H1 (cell line): Measurements from ENCODE around the gene RHBDD2. TPM values are rescaled to one million over a fixed set of nuclear protein-coding genes. Genes with fewer than 3 reads are reported as not detected.
A peak's percentile ranks its signal among the peaks of the same experiment; 100 is the strongest.

Source experiments
- CTCF ChIA-PET: fragments of 300-600 bp; sonication (Branson Sonifier 250); formaldehyde crosslinking; loops from one replicate; lab custom pipeline; 2021; ENCODE audit not compliant: partially characterized antibody; lab: Charles Lee
- POLR2A ChIA-PET: fragments of 300-600 bp; sonication (Branson Sonifier 250); formaldehyde crosslinking; loops from one replicate; lab custom pipeline; 2021; ENCODE audit warnings: inconsistent platforms; ENCODE audit not compliant: partially characterized antibody; lab: Charles Lee
- DNase-seq, 2 experiments: peaks; one replicate each; pipeline versions ENCODE4 v3.0.0 to v3.0.0-alpha.2; 2010 to 2022; ENCODE audit warnings: low spot score in 2 of 2, low read depth in 1 of 2, mixed read lengths in 1 of 2
- FAIRE-seq: peaks from 2 replicates; lab custom pipeline; 2011; peaks lifted over from hg19 to GRCh38; lab: Jason Lieb, UNC
- H2AFZ ChIP-seq: 2 replicates; pipeline ENCODE4 v1.8.1; 2012; ENCODE audit warnings: low read length, inconsistent platforms
- H2AK5ac ChIP-seq: 2 replicates; pipeline ENCODE4 v1.6.1; 2013; ENCODE audit warnings: low read depth, low read length
- H2BK120ac ChIP-seq: replicated peaks from 2 replicates; pipeline ENCODE3; 2013; ENCODE audit warnings: low read depth, low read length, inconsistent platforms
- H2BK12ac ChIP-seq: 2 replicates; pipeline ENCODE4 v1.6.1; 2013; ENCODE audit warnings: low read depth, low read length
- H2BK15ac ChIP-seq: 2 replicates; pipeline ENCODE4 v1.6.1; 2013; ENCODE audit warnings: low read length
- H2BK20ac ChIP-seq: 2 replicates; pipeline ENCODE4 v1.6.1; 2013; ENCODE audit warnings: low read length
- H2BK5ac ChIP-seq: 2 replicates; pipeline ENCODE4 v1.6.1; 2013; ENCODE audit warnings: low read depth, low read length
- H3K14ac ChIP-seq: 2 replicates; pipeline ENCODE4 v1.6.1; 2013; ENCODE audit warnings: inconsistent platforms; ENCODE audit not compliant: insufficient read length
- H3K18ac ChIP-seq: 2 replicates; pipeline ENCODE4 v1.6.1; 2013; ENCODE audit warnings: low read length; ENCODE audit errors: extremely low read depth
- H3K23ac ChIP-seq: 2 replicates; pipeline ENCODE4 v1.6.1; 2013; ENCODE audit warnings: inconsistent platforms; ENCODE audit not compliant: insufficient read length
- H3K23me2 ChIP-seq: 2 replicates; pipeline ENCODE4 v1.6.1; 2013; ENCODE audit warnings: low read depth, low read length
- H3K27ac ChIP-seq: 2 replicates; pipeline ENCODE4 v1.6.1; 2011; ENCODE audit warnings: low read depth, low read length, inconsistent platforms
- H3K27me3 ChIP-seq, 4 experiments: replicated peaks in 1 of 4; 1 replicate in 1 of 4; 2 replicates in 3 of 4; pipeline versions ENCODE4 v1.6.1 to v1.8.1; 2011 to 2013; ENCODE audit warnings: low read length in 3 of 4, mild to moderate bottlenecking in 3 of 4, inconsistent platforms in 2 of 4, mixed read lengths in 2 of 4, moderate library complexity in 1 of 4; ENCODE audit not compliant: control insufficient read depth in 3 of 4, insufficient read depth in 3 of 4; ENCODE audit errors: extremely low read depth in 1 of 4
- H3K36me3 ChIP-seq, 4 experiments: 2 replicates each; pipeline versions ENCODE4 v1.6.1 to v1.8.1; 2011 to 2013; ENCODE audit warnings: mild to moderate bottlenecking in 4 of 4, low read length in 3 of 4, moderate library complexity in 2 of 4, control low read depth in 1 of 4, inconsistent platforms in 1 of 4; ENCODE audit not compliant: insufficient read depth in 4 of 4, control insufficient read depth in 2 of 4
- H3K4ac ChIP-seq: replicated peaks from 2 replicates; pipeline ENCODE3; 2013; ENCODE audit warnings: low read length, low read depth, mixed read lengths, inconsistent platforms; ENCODE audit not compliant: insufficient read length
- H3K4me1 ChIP-seq, 4 experiments: replicated peaks in 1 of 4; 1 replicate in 1 of 4; 2 replicates in 3 of 4; pipeline versions ENCODE4 v1.6.1 to v1.8.1; 2011 to 2013; ENCODE audit warnings: low read length in 3 of 4, inconsistent platforms in 2 of 4, mixed read lengths in 1 of 4; ENCODE audit not compliant: insufficient read depth in 4 of 4, control insufficient read depth in 3 of 4
- H3K4me2 ChIP-seq, 2 experiments: 2 replicates each; pipeline versions ENCODE4 v1.6.1 to v1.8.1; 2011 to 2013; ENCODE audit warnings: low read depth in 2 of 2, low read length in 2 of 2, control low read depth in 1 of 2, inconsistent platforms in 1 of 2, mild to moderate bottlenecking in 1 of 2; ENCODE audit not compliant: insufficient read depth in 1 of 2
- H3K4me3 ChIP-seq, 4 experiments: fragments of 200-600, 300-600 bp in 1 of 4; sonication (generic), shearing (Covaris generic), sonication (Bioruptor Twin) in 1 of 4; 2 replicates each; pipeline versions ENCODE4 v1.5.1 to v1.8.1; 2011 to 2016; ENCODE audit warnings: low read length in 4 of 4, low read depth in 3 of 4, control low read depth in 2 of 4, inconsistent platforms in 2 of 4, mild to moderate bottlenecking in 2 of 4, mixed read lengths in 1 of 4, moderate library complexity in 1 of 4; ENCODE audit not compliant: insufficient read depth in 2 of 4; ENCODE audit errors: extremely low read depth in 1 of 4
- H3K56ac ChIP-seq: replicated peaks from 2 replicates; pipeline ENCODE3; 2013; ENCODE audit warnings: low read depth, mild to moderate bottlenecking, mixed read lengths, low read length, inconsistent platforms; ENCODE audit not compliant: insufficient read length
- H3K79me1 ChIP-seq: 2 replicates; pipeline ENCODE4 v1.6.1; 2013; ENCODE audit warnings: low read depth, low read length, control low read depth
- H3K79me2 ChIP-seq, 2 experiments: 2 replicates each; pipeline versions ENCODE4 v1.6.1 to v1.8.1; 2012 to 2013; ENCODE audit warnings: low read length in 2 of 2, mild to moderate bottlenecking in 2 of 2, inconsistent platforms in 1 of 2; ENCODE audit not compliant: insufficient read depth in 2 of 2, control insufficient read depth in 1 of 2
- H3K9ac ChIP-seq, 4 experiments: replicated peaks in 1 of 4; 1 replicate in 1 of 4; 2 replicates in 3 of 4; pipeline versions ENCODE4 v1.6.1 to v1.8.1; 2011 to 2013; ENCODE audit warnings: low read depth in 3 of 4, low read length in 3 of 4, control low read depth in 2 of 4, mild to moderate bottlenecking in 2 of 4, moderate library complexity in 2 of 4, inconsistent platforms in 1 of 4; ENCODE audit errors: extremely low read depth in 1 of 4
- H3K9me3 ChIP-seq, 2 experiments: 2 replicates each; pipeline versions ENCODE4 v1.6.1 to v1.8.1; 2012 to 2013; ENCODE audit warnings: mild to moderate bottlenecking in 2 of 2, moderate library complexity in 2 of 2, control low read depth in 1 of 2, inconsistent platforms in 1 of 2, low read depth in 1 of 2, low read length in 1 of 2, mixed read lengths in 1 of 2; ENCODE audit not compliant: insufficient read depth in 2 of 2
- H4K20me1 ChIP-seq, 2 experiments: replicated peaks in 1 of 2; 2 replicates each; pipeline versions ENCODE3 to v1.8.1; 2011 to 2013; ENCODE audit warnings: inconsistent platforms in 2 of 2, low read length in 2 of 2, mild to moderate bottlenecking in 1 of 2; ENCODE audit not compliant: insufficient read depth in 2 of 2, control insufficient read depth in 1 of 2
- H4K5ac ChIP-seq: 2 replicates; pipeline ENCODE4 v1.6.1; 2013; ENCODE audit warnings: low read length, low read depth, mixed read lengths, inconsistent platforms; ENCODE audit not compliant: insufficient read length
- H4K8ac ChIP-seq: 2 replicates; pipeline ENCODE4 v1.8.0; 2013; ENCODE audit warnings: mild to moderate bottlenecking, moderate library complexity, low read length, inconsistent platforms; ENCODE audit not compliant: insufficient read depth; ENCODE audit errors: extremely low read depth
- H4K91ac ChIP-seq: replicated peaks from 2 replicates; pipeline ENCODE3; 2013; ENCODE audit warnings: low read length, mixed read lengths, inconsistent platforms; ENCODE audit not compliant: insufficient read length
- BRCA1 ChIP-seq: IDR thresholded peaks from 2 replicates; pipeline ENCODE4 v1.6.1; 2012; ENCODE audit warnings: low read depth, low read length, improper control_type of control experiment
- JUN ChIP-seq: IDR thresholded peaks from 2 replicates; pipeline ENCODE4 v1.6.1; 2011; ENCODE audit warnings: low read depth, mild to moderate bottlenecking, improper control_type of control experiment, low read length
- NRF1 ChIP-seq: IDR thresholded peaks from 2 replicates; pipeline ENCODE4 v1.6.1; 2011; ENCODE audit warnings: mild to moderate bottlenecking, low read depth, low read length, improper control_type of control experiment
- PHF8 ChIP-seq: fragments of 200-600 bp; sonication (generic); conservative IDR thresholded peaks from 2 replicates; pipeline ENCODE4 v1.7.1; 2012; ENCODE audit warnings: low read depth, mild to moderate bottlenecking, inconsistent platforms, low read length, moderate library complexity
- POLR2A ChIP-seq, 2 experiments: IDR thresholded peaks; 1 replicate in 1 of 2; 2 replicates in 1 of 2; pipeline ENCODE4 v1.6.1; 2011; ENCODE audit warnings: low read depth in 2 of 2, low read length in 2 of 2, mild to moderate bottlenecking in 2 of 2; ENCODE audit errors: control extremely low read depth in 1 of 2
- RAD21 ChIP-seq, 2 experiments: IDR thresholded peaks in 1 of 2; conservative IDR thresholded peaks in 1 of 2; 2 replicates each; pipeline ENCODE4 v1.6.1; 2011; ENCODE audit warnings: low read depth in 2 of 2, low read length in 2 of 2, improper control_type of control experiment in 1 of 2, inconsistent platforms in 1 of 2, mild to moderate bottlenecking in 1 of 2, moderate library complexity in 1 of 2
- RXRA ChIP-seq: IDR thresholded peaks from 2 replicates; pipeline ENCODE4 v1.6.1; 2011; ENCODE audit warnings: low read depth, mild to moderate bottlenecking, low read length, moderate library complexity; ENCODE audit not compliant: insufficient read depth
- SP2 ChIP-seq: IDR thresholded peaks from 2 replicates; pipeline ENCODE4 v1.6.1; 2012; ENCODE audit warnings: mild to moderate bottlenecking, low read length, inconsistent platforms
- TBP ChIP-seq: IDR thresholded peaks from 2 replicates; pipeline ENCODE4 v1.6.1; 2011; ENCODE audit warnings: low read depth, low read length, improper control_type of control experiment
- USF2 ChIP-seq: IDR thresholded peaks from 2 replicates; pipeline ENCODE4 v1.6.1; 2011; ENCODE audit warnings: low read length, improper control_type of control experiment
- WGBS, 2 experiments: shearing (Covaris generic) in 1 of 2; methylation state at CpG; one replicate each; pipeline versions ENCODE4 v1.1.6 to v1.1.7; 2013 to 2015; ENCODE audit warnings: low lambda C conversion rate in 2 of 2, mixed read lengths in 2 of 2, inconsistent platforms in 1 of 2, low coverage in 1 of 2, missing lambda C conversion rate in 1 of 2; ENCODE audit not compliant: insufficient replicate concordance in 2 of 2, insufficient coverage in 1 of 2, insufficient read length in 1 of 2; ENCODE audit errors: extremely low coverage in 1 of 2, missing lambda C conversion rate in 1 of 2; 5-methylcytosine and 5-hydroxymethylcytosine counted together
- polyA plus RNA-seq, 7 experiments: library from polyadenylated mRNA; depleted of rRNA in 3 of 7; stranded (reverse) in 5 of 7; unstranded in 2 of 7; fragments of >200 nt in 5 of 7; fragments of 200-250 nt in 2 of 7; gene quantifications; 1 replicate in 5 of 7; 2 replicates in 1 of 7; 4 replicates in 1 of 7; pipeline versions ENCODE4 v1.2.1 to v1.2.3, GENCODE V29; 2011 to 2013; ENCODE audit warnings: missing spikeins in 2 of 7, mixed read lengths in 2 of 7
- total RNA-seq: library from RNA; stranded (reverse); fragmentation: NEBNext Ultra II Directional; extraction: Animal tissue kit (Norgen Biotek cat#: 25700); gene quantifications from 2 replicates; pipeline ENCODE4 v1.2.1, GENCODE V29; 2021

The RHBDD2 gene
- total and polyA plus RNA-seq, 2 of the 8 experiments (the other 6 are each of a cell fraction or from before 2014, with no cell fraction given): 28.3 to 65.5 TPM

GRCh38 chr7:75914655-75915415 is 36.0 kb downstream of the RHBDD2 start, which contains the start of gene POR:
TSS of gene POR (plus strand) at chr7:75915155. CDS start at chr7:75954002, 38,847 bp downstream.
- peaks cover 8% of the 10 kb centered on the region for H3K79me1 ChIP-seq
- peak within 1 kb of the TSS; percentile 94 for H4K8ac ChIP-seq
- no peak within 1 kb of the TSS for H2AK5ac ChIP-seq
- H2BK12ac ChIP-seq: 0 out of 2 replicates have a peak within 1 kb of the TSS, but pooled peaks have one; percentile 12
- peak within 1 kb of the TSS; percentile 88 for H4K5ac ChIP-seq
- H2BK5ac ChIP-seq: peak within 1 kb of the TSS; percentile 88; the same call in 1 of the 2 replicates
- no peaks in the 10 kb centered on the region for H3K27me3 ChIP-seq
- DNase-seq (peak; percentile 75 to 99), FAIRE-seq (no peak)
- peak within 1 kb of the TSS; percentile 84 for H4K91ac ChIP-seq
- peak within 1 kb of the TSS; percentile 73 for H3K56ac ChIP-seq
- H2BK120ac ChIP-seq: peak within 1 kb of the TSS; percentile 60
- H3K4me2 ChIP-seq: peak within 1 kb of the TSS; percentile 88 to 89
- no peak within 1 kb of the TSS for H2BK20ac ChIP-seq
- H3K36me3 ChIP-seq: no peaks in the 10 kb centered on the region
- H2BK15ac ChIP-seq: peak within 1 kb of the TSS; percentile 92; the same call in 1 of the 2 replicates
- POLR2A ChIA-PET: interaction anchor here (0.7 to 4.7 kb wide), 36 partner anchors 10 to 175 kb away, joined by 3 to 43 read pairs (median 4); partner anchors contain the start of gene TMEM120A
- peaks cover 0 to 12% (median 4%) of the 10 kb centered on the region in 4 experiments; a peak in 4 of 7 replicates for H3K4me1 ChIP-seq
- 1% methylated on average over 75 of the region's 82 CpGs; no CpG with 5 or more reads in 1 of the 2 experiments for WGBS, 2 experiments
- no peak within 1 kb of the TSS for H3K14ac ChIP-seq
- H3K23ac ChIP-seq: no peak within 1 kb of the TSS
- peaks cover 10% of the 10 kb centered on the region for H3K23me2 ChIP-seq
- peaks cover 4 to 15% of the 10 kb centered on the region in 2 experiments for H4K20me1 ChIP-seq
- peak within 1 kb of the TSS; percentile 53 to 81 (median 70) for H3K9ac ChIP-seq
- no peaks in the 10 kb centered on the region for H3K9me3 ChIP-seq
- CTCF ChIA-PET: interaction anchor here (0.7 to 1.7 kb wide), 7 partner anchors 10 to 105 kb away, joined by 3 to 4 read pairs (median 3); no protein-coding TSS in a partner anchor
- H3K4ac ChIP-seq: peak within 1 kb of the TSS; percentile 87
- peak within 1 kb of the TSS; percentile 27; the same call in 1 of the 2 replicates for H3K27ac ChIP-seq
- H2AFZ ChIP-seq: peak within 1 kb of the TSS; percentile 83; the same call in 1 of the 2 replicates
- H3K4me3 ChIP-seq: peak within 1 kb of the TSS; percentile 66 to 89 (median 74)
- peak within 1 kb of the TSS; percentile 87 for H3K18ac ChIP-seq
- H3K79me2 ChIP-seq: peaks cover 15 to 42% of the 10 kb centered on the region in 2 experiments
- peak; percentile 100 for TF ChIP-seq POLR2A (IDR thresholded peaks at IDR 0.05; ENCODE audit: control extremely low read depth in 1 of 2, low read depth in 2 of 2, low read length in 2 of 2)
- no peak for TF ChIP-seq USF2
- TF ChIP-seq BRCA1: peak; percentile 53; the same call in 1 of the 2 replicates
- no peak for TF ChIP-seq SP2
- TF ChIP-seq PHF8: peak; percentile 94
- no peak for TF ChIP-seq JUN
- TF ChIP-seq TBP: peak; percentile 98
- peak in 1 of 2 experiments; percentile 7; a peak in 2 of 4 replicates for TF ChIP-seq RAD21 (IDR thresholded peaks at IDR 0.05 in 1 of 2, conservative IDR thresholded peaks at IDR 0.05 in 1 of 2; ENCODE audit: low read depth in 2 of 2, low read length in 2 of 2)
- TF ChIP-seq RXRA: no peak
- no peak; the same call in 1 of the 2 replicates for TF ChIP-seq NRF1
